ENCODE data around the gene NCSTN. TPM values are rescaled to one million over a fixed set of nuclear protein-coding genes. Genes with fewer than 3 reads are reported as not detected.
"Not testable (repeated sequence)": the region's sequence is repeated elsewhere in the genome, so short reads cannot be mapped to it uniquely, and the experiment has no call there.

The NCSTN gene
- total RNA-seq, 2 experiments from 2014 or later = 54.9 to 56.6 TPM

- CTCF ChIA-PET = interaction anchor here (0.6 kb wide), 1 partner anchor 73 kb away, joined by 3 read pairs; no protein-coding TSS in a partner anchor
- POLR2A ChIA-PET; ATAC-seq (ENCODE audit: poor library complexity): not testable (repeated sequence)
Observed at GRCh38 chr1:160388406-160388805, 45.2 kb downstream of the NCSTN start.

GRCh38 chr1:160394673-160395072 is 51.5 kb downstream of the NCSTN start:
- H3K27me3 ChIP-seq (ENCODE audit: control insufficient read depth in 1 of 2, insufficient read depth in 2 of 2, low read length in 2 of 2) = peaks cover 2 to 4% of the 10 kb centered on the region in 2 experiments
- POLR2A ChIA-PET = no interaction called here
- ATAC-seq (ENCODE audit: poor library complexity) = no peak
- intact Hi-C loops (cut with DNase I, micrococcal nuclease) = no loop called here
- H3K4me3 Mint-ChIP-seq = no peak overlapping the region
- no peaks in the 10 kb centered on the region for H3K36me3 ChIP-seq (ENCODE audit: insufficient read depth, low read length)
- H3K27me3 Mint-ChIP-seq = peaks cover 20% of the 10 kb centered on the region
- H3K36me3 Mint-ChIP-seq (ENCODE audit: low read depth) = no peaks in the 10 kb centered on the region
- H3K27ac Mint-ChIP-seq = no peak overlapping the region
- H3K4me1 ChIP-seq (ENCODE audit: insufficient read depth, low read length) = no peaks in the 10 kb centered on the region
- H3K9me3 ChIP-seq (ENCODE audit: control insufficient read depth in 1 of 2, insufficient read depth in 1 of 2, low read length in 2 of 2) = no peaks in the 10 kb centered on the region
- no peak for DNase-seq
- no peaks in the 10 kb centered on the region for H3K9me3 Mint-ChIP-seq
- H3K4me3 ChIP-seq (ENCODE audit: low read length) = no peak overlapping the region
- no peak for TF ChIP-seq CTCF (IDR thresholded peaks at IDR 0.05)
- no peaks in the 10 kb centered on the region for H3K4me1 Mint-ChIP-seq (ENCODE audit: low read depth)
- CTCF ChIA-PET = interaction anchor here (0.6 kb wide), 1 partner anchor 523 kb away, joined by 3 read pairs; no protein-coding TSS in a partner anchor
- no peak overlapping the region for H3K27ac ChIP-seq (ENCODE audit: low read depth in 1 of 2, low read length in 2 of 2)

More at GRCh38 chr1:160388406-160388805, 45.2 kb downstream of the NCSTN start:
- intact Hi-C loops (cut with DNase I, micrococcal nuclease); H3K36me3 Mint-ChIP-seq (ENCODE audit: low read depth); DNase-seq; H3K9me3 ChIP-seq (ENCODE audit: control insufficient read depth in 1 of 2, insufficient read depth in 1 of 2, low read length in 2 of 2); H3K27ac Mint-ChIP-seq; H3K9me3 Mint-ChIP-seq; H3K4me3 ChIP-seq (ENCODE audit: low read length); H3K27me3 ChIP-seq (ENCODE audit: control insufficient read depth in 1 of 2, insufficient read depth in 2 of 2, low read length in 2 of 2); H3K4me1 ChIP-seq (ENCODE audit: insufficient read depth, low read length); H3K36me3 ChIP-seq (ENCODE audit: insufficient read depth, low read length); H3K27me3 Mint-ChIP-seq; H3K4me1 Mint-ChIP-seq (ENCODE audit: low read depth); H3K4me3 Mint-ChIP-seq; H3K27ac ChIP-seq (ENCODE audit: low read depth in 1 of 2, low read length in 2 of 2): not testable (repeated sequence)

- Mint-ChIP-seq H3K4me1 (ENCODE audit: low read depth) (peaks cover 9% of the 10 kb centered on the region), H3K9me3 (no peaks in the 10 kb centered on the region), H3K4me3 (no peak overlapping the region), H3K27me3 (peaks cover 37% of the 10 kb centered on the region), H3K27ac (no peak overlapping the region), H3K36me3 (ENCODE audit: low read depth) (no peaks in the 10 kb centered on the region)
- no peak for DNase-seq
- H3K27ac ChIP-seq (ENCODE audit: low read depth in 1 of 2, low read length in 2 of 2) = no peak overlapping the region
- no peaks in the 10 kb centered on the region for H3K36me3 ChIP-seq (ENCODE audit: insufficient read depth, low read length)
- ChIA-PET CTCF (no interaction called here), POLR2A (no interaction called here)
- H3K4me1 ChIP-seq (ENCODE audit: insufficient read depth, low read length) = peaks cover 15% of the 10 kb centered on the region
- peaks cover 17 to 26% of the 10 kb centered on the region in 2 experiments for H3K27me3 ChIP-seq (ENCODE audit: control insufficient read depth in 1 of 2, insufficient read depth in 2 of 2, low read length in 2 of 2)
- no peak for TF ChIP-seq CTCF (IDR thresholded peaks at IDR 0.05)
- H3K9me3 ChIP-seq (ENCODE audit: control insufficient read depth in 1 of 2, insufficient read depth in 1 of 2, low read length in 2 of 2) = no peaks in the 10 kb centered on the region
- no peak overlapping the region for H3K4me3 ChIP-seq (ENCODE audit: low read length)
- ATAC-seq (ENCODE audit: poor library complexity) = no peak
- intact Hi-C loops (cut with DNase I, micrococcal nuclease) = no loop called here
Observed at GRCh38 chr1:160397651-160398050, 54.5 kb downstream of the NCSTN start.

GRCh38 chr1:160398823-160399222 is 55.6 kb downstream of the NCSTN start:
- POLR2A ChIA-PET = no interaction called here

More at GRCh38 chr1:160398823-160399222, 55.6 kb downstream of the NCSTN start:
- Histone ChIP-seq H3K4me1 (ENCODE audit: insufficient read depth, low read length) (peaks cover 15% of the 10 kb centered on the region), H3K9me3 (ENCODE audit: control insufficient read depth in 1 of 2, insufficient read depth in 1 of 2, low read length in 2 of 2) (no peaks in the 10 kb centered on the region), H3K27me3 (ENCODE audit: control insufficient read depth in 1 of 2, insufficient read depth in 2 of 2, low read length in 2 of 2) (peaks cover 17 to 26% of the 10 kb centered on the region in 2 experiments), H3K4me3 (ENCODE audit: low read length) (no peak overlapping the region), H3K27ac (ENCODE audit: low read depth in 1 of 2, low read length in 2 of 2) (no peak overlapping the region), H3K36me3 (ENCODE audit: insufficient read depth, low read length) (no peaks in the 10 kb centered on the region)
- H3K36me3 Mint-ChIP-seq (ENCODE audit: low read depth) = no peaks in the 10 kb centered on the region
- H3K27ac Mint-ChIP-seq = no peak overlapping the region
- TF ChIP-seq CTCF (IDR thresholded peaks at IDR 0.05) = no peak
- H3K4me1 Mint-ChIP-seq (ENCODE audit: low read depth) = peaks cover 9% of the 10 kb centered on the region
- CTCF ChIA-PET = no interaction called here
- DNase-seq (no peak), ATAC-seq (ENCODE audit: poor library complexity) (no peak)
- intact Hi-C loops (cut with DNase I, micrococcal nuclease) = no loop called here
- H3K9me3 Mint-ChIP-seq = no peaks in the 10 kb centered on the region
- H3K27me3 Mint-ChIP-seq = peaks cover 43% of the 10 kb centered on the region
- H3K4me3 Mint-ChIP-seq = peak overlapping the region; percentile 27

Data from CD4-positive, alpha-beta T cell (primary cell).